Tibial nerve (tissue), 4 donors: ENCODE measurements around the gene PCDH11X.
"Not testable (repeated sequence)": the region's sequence is repeated elsewhere in the genome, so short reads cannot be mapped to it uniquely, and the experiment has no call there.

Source experiments
- EP300 ChIP-seq, 2 donors: sonication (generic); formaldehyde crosslinking; IDR thresholded peaks; one replicate each; pipeline ENCODE4 v1.6.1; 2017; ENCODE audit warnings: antibody characterized with exemption in 2 of 2, mild to moderate bottlenecking in 1 of 2
- POLR2A ChIP-seq, 2 donors: fragments of 450-650 bp; IDR thresholded peaks; one replicate each; pipeline ENCODE4 v1.6.1; 2017; ENCODE audit warnings: antibody characterized with exemption in 2 of 2, mild to moderate bottlenecking in 2 of 2, moderate library complexity in 2 of 2
- TF ChIP-seq, protein P1 (sequence below), 5 experiments: fragments of 200-600 bp in 3 of 5; fragments of 450-650 bp in 2 of 5; sonication (generic) in 3 of 5; IDR thresholded peaks; one replicate each; pipeline ENCODE4 v1.5.1; 2016 to 2019; ENCODE audit warnings: antibody characterized with exemption in 5 of 5, mild to moderate bottlenecking in 3 of 5, moderate library complexity in 2 of 5

DNA sequence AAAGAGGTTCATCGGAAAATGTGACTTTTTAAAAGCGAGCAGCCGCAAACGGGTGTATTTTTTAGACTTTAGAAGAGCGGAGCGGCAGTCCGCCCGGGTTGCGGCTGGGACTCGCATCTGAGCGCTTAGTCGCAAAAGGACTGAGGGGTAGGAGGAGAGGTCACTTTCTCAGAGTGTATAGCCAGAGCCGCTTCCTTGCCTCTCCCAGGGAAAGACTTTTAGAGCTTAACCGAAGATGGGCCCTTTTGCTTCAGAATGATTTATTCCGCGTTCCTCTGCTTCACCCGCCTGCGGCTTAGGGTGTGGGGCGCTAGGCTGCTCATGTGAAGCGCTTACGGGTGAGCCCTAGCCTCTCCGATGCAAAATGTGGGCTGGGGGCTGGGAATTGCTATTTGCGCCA, 1.5 kb downstream of the PCDH11X start:
- TF ChIP-seq, protein P1, sequence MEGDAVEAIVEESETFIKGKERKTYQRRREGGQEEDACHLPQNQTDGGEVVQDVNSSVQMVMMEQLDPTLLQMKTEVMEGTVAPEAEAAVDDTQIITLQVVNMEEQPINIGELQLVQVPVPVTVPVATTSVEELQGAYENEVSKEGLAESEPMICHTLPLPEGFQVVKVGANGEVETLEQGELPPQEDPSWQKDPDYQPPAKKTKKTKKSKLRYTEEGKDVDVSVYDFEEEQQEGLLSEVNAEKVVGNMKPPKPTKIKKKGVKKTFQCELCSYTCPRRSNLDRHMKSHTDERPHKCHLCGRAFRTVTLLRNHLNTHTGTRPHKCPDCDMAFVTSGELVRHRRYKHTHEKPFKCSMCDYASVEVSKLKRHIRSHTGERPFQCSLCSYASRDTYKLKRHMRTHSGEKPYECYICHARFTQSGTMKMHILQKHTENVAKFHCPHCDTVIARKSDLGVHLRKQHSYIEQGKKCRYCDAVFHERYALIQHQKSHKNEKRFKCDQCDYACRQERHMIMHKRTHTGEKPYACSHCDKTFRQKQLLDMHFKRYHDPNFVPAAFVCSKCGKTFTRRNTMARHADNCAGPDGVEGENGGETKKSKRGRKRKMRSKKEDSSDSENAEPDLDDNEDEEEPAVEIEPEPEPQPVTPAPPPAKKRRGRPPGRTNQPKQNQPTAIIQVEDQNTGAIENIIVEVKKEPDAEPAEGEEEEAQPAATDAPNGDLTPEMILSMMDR (IDR thresholded peaks at IDR 0.05) = not testable (repeated sequence)
- TF ChIP-seq POLR2A, EP300 (IDR thresholded peaks at IDR 0.05): not testable (repeated sequence)
